HepG2 (cell line): Measurements from ENCODE around the gene HAO2. TPM values are rescaled to one million over a fixed set of nuclear protein-coding genes. Genes with fewer than 3 reads are reported as not detected.

Experiments
- ATAC-seq: fragments of 200-7000 bp; cut with Tn5 transposase; 3 replicates; pipeline ENCODE4 v1.9.1; 2020; ENCODE audit warnings: mild to moderate bottlenecking, moderate library complexity
- BruUV-seq: library from RNA; stranded (reverse); fragments of 400-500 nt; replicated peaks from 2 replicates; lab custom pipeline; 2021; lab: Mats Ljungman, UMichigan
- CTCF ChIA-PET: fragments of 300-600 bp; formaldehyde crosslinking; extraction: SDS; loops from one replicate; lab custom pipeline; 2021; ENCODE audit warnings: low total read pairs, inconsistent platforms, low intra/inter-chr PET ratio; lab: Yijun Ruan, JAX
- POLR2A ChIA-PET: fragments of 350-600 bp; sonication (Branson Sonifier 250); formaldehyde crosslinking; loops from one replicate; lab custom pipeline; 2020; ENCODE audit warnings: antibody characterized with exemption, inconsistent platforms; lab: Yijun Ruan, JAX
- DNase-seq: peaks from one replicate; pipeline ENCODE4 v3.0.0-alpha.2; 2015; ENCODE audit warnings: low spot score
- FAIRE-seq: peaks from 3 replicates; lab custom pipeline; 2011; peaks lifted over from hg19 to GRCh38; lab: Jason Lieb, UNC
- H2AFZ ChIP-seq: one replicate; pipeline ENCODE4 v1.6.1; 2011; ENCODE audit warnings: low read length, inconsistent platforms
- H3K27ac ChIP-seq: fragments of 300-600 bp; 3 replicates; pipeline ENCODE4 v1.8.0; 2011; ENCODE audit warnings: mixed run types, mild to moderate bottlenecking, mixed read lengths, low read length, inconsistent platforms; ENCODE audit not compliant: insufficient read depth; ENCODE audit errors: extremely low read length
- H3K27me3 ChIP-seq, 2 experiments: fragments of 200-600 bp in 1 of 2; 2 replicates in 1 of 2; 3 replicates in 1 of 2; pipeline versions ENCODE4 v1.6.0 to v1.8.0; 2011; ENCODE audit warnings: low read length in 2 of 2, mild to moderate bottlenecking in 2 of 2, moderate library complexity in 2 of 2, inconsistent platforms in 1 of 2; ENCODE audit not compliant: insufficient read depth in 2 of 2, control insufficient read depth in 1 of 2
- H3K36me3 ChIP-seq, 2 experiments: fragments of 200-600 bp in 1 of 2; replicated peaks in 1 of 2; 2 replicates in 1 of 2; 3 replicates in 1 of 2; pipeline versions ENCODE4 v1.5.1 to v1.8.0; 2011; ENCODE audit warnings: low read length in 2 of 2, inconsistent platforms in 1 of 2; ENCODE audit not compliant: insufficient read depth in 2 of 2, control insufficient read depth in 1 of 2
- H3K4me1 ChIP-seq: 2 replicates; pipeline ENCODE4 v1.5.1; 2012; ENCODE audit warnings: low read length, inconsistent platforms; ENCODE audit not compliant: insufficient read depth
- H3K4me2 ChIP-seq: 2 replicates; pipeline ENCODE4 v1.6.0; 2011; ENCODE audit warnings: low read depth, low read length, inconsistent platforms
- H3K4me3 ChIP-seq, 3 experiments: fragments of 200-600 bp in 1 of 3; sonication (generic), shearing (Covaris generic) in 1 of 3; replicated peaks in 1 of 3; 2 replicates each; pipeline ENCODE4 v1.5.1; 2011 to 2016; ENCODE audit warnings: low read length in 3 of 3, inconsistent platforms in 2 of 3, low read depth in 2 of 3, mild to moderate bottlenecking in 2 of 3, control low read depth in 1 of 3, mixed read lengths in 1 of 3; ENCODE audit not compliant: insufficient read depth in 1 of 3
- H3K79me2 ChIP-seq: one replicate; pipeline ENCODE4 v1.6.1; 2011; ENCODE audit warnings: low read length, inconsistent platforms; ENCODE audit not compliant: insufficient read depth
- H3K9ac ChIP-seq: 2 replicates; pipeline ENCODE4 v1.6.0; 2011; ENCODE audit warnings: mild to moderate bottlenecking, low read depth, low read length, inconsistent platforms; ENCODE audit not compliant: insufficient read depth
- H3K9me3 ChIP-seq: 2 replicates; pipeline ENCODE4 v1.5.1; 2012; ENCODE audit warnings: mild to moderate bottlenecking, low read length
- H4K20me1 ChIP-seq: 2 replicates; pipeline ENCODE4 v1.6.0; 2011; ENCODE audit warnings: inconsistent platforms, mild to moderate bottlenecking, low read length, moderate library complexity; ENCODE audit not compliant: insufficient read depth
- ATF5 ChIP-seq: sonication (generic); formaldehyde crosslinking; IDR thresholded peaks from 2 replicates; pipeline ENCODE4 v1.4.0; 2020; ENCODE audit warnings: mild to moderate bottlenecking, low read depth, missing genetic modification reagents
- HCFC1 ChIP-seq: fragments of 150-350 bp; IDR thresholded peaks from 2 replicates; pipeline ENCODE4 v1.6.1; 2014; ENCODE audit warnings: low read depth, low read length
- HIVEP1 ChIP-seq: sonication (generic); formaldehyde crosslinking; IDR thresholded peaks from 2 replicates; pipeline ENCODE4 v1.4.0; 2020; ENCODE audit warnings: mild to moderate bottlenecking, missing genetic modification reagents
- HOXD1 ChIP-seq: sonication (generic); formaldehyde crosslinking; IDR thresholded peaks from 2 replicates; pipeline ENCODE4 v1.5.0; 2020; ENCODE audit warnings: missing genetic modification reagents
- MAFG ChIP-seq: sonication (generic); formaldehyde crosslinking; IDR thresholded peaks from 2 replicates; pipeline ENCODE4 v1.5.1; 2020; ENCODE audit warnings: mild to moderate bottlenecking, missing genetic modification reagents
- MTERF4 ChIP-seq: sonication (generic); formaldehyde crosslinking; IDR thresholded peaks from 2 replicates; pipeline ENCODE4 v1.8.0; 2023; ENCODE audit warnings: mild to moderate bottlenecking, missing genetic modification reagents
- NCOR1 ChIP-seq: fragments of 200-600 bp; sonication (generic); IDR thresholded peaks from 2 replicates; pipeline ENCODE4 v1.7.0; 2017; ENCODE audit warnings: antibody characterized with exemption, low read length, borderline replicate concordance
- PAXIP1 ChIP-seq: sonication (generic); formaldehyde crosslinking; conservative IDR thresholded peaks from 2 replicates; pipeline ENCODE4 v1.4.0; 2020; ENCODE audit warnings: mild to moderate bottlenecking, missing genetic modification reagents, moderate library complexity
- SALL1 ChIP-seq: sonication (generic); formaldehyde crosslinking; IDR thresholded peaks from 2 replicates; pipeline ENCODE4 v1.8.0; 2022; ENCODE audit warnings: mild to moderate bottlenecking, missing genetic modification reagents
- ZNF12 ChIP-seq: sonication (generic); formaldehyde crosslinking; IDR thresholded peaks from 2 replicates; pipeline ENCODE4 v1.5.0; 2020; ENCODE audit warnings: missing genetic modification reagents
- WGBS: methylation state at CpG from one replicate; pipeline ENCODE4 v1.1.6; 2017; ENCODE audit warnings: low lambda C conversion rate; 5-methylcytosine and 5-hydroxymethylcytosine counted together
- in situ Hi-C: cut with HindIII; loops from 2 replicates; pipeline ENCODE4 v1.10.0; 2017; ENCODE audit warnings: low pct_unique_long_range_greater_than_20kb; ENCODE audit not compliant: extremely low pct_ligation_motif_present
- intact Hi-C: fragments of 100-400 bp; cut with micrococcal nuclease; formaldehyde crosslinking; loops from one replicate; pipeline ENCODE4 v1.10.0; 2022; ENCODE audit not compliant: unreplicated experiment
- polyA plus RNA-seq, 8 experiments: library from polyadenylated mRNA; depleted of rRNA in 3 of 8; stranded (reverse) in 7 of 8; unstranded in 1 of 8; fragments of >200 nt; fragmentation: Illumina TruSeq in 4 of 8; extraction: Trizol in 4 of 8; gene quantifications; 2 replicates each; pipeline versions ENCODE4 v1.2.1 to v1.2.3, GENCODE V29; 2011 to 2016; ENCODE audit warnings: low read depth in 4 of 8, missing spikeins in 1 of 8, mixed read lengths in 1 of 8; ENCODE audit not compliant: insufficient read depth in 1 of 8
- total RNA-seq, 5 experiments: library from RNA; depleted of rRNA; stranded (reverse); fragments of >200 nt; fragmentation: Illumina TruSeq; extraction: Trizol; gene quantifications; 2 replicates each; pipeline ENCODE4 v1.2.3, GENCODE V29; 2016; ENCODE audit warnings: low read depth in 1 of 5

Gene HAO2
- total and polyA plus RNA-seq, 2 of the 13 experiments (the other 11 are each of a cell fraction or from before 2014, with no cell fraction given), result 0.05 to 0.09 TPM

- no peak overlapping the region for H3K9ac ChIP-seq
- ATAC-seq (peak; percentile 44), DNase-seq (no peak), FAIRE-seq (no peak)
- H3K9me3 ChIP-seq, result no peaks in the 10 kb centered on the region
- peak overlapping the region; percentile 37; the same call in 1 of the 2 replicates for H3K4me2 ChIP-seq
- H3K36me3 ChIP-seq, result no peaks in the 10 kb centered on the region
- no peaks in the 10 kb centered on the region for H3K79me2 ChIP-seq
- no peak for TF ChIP-seq HOXD1 (CRISPR knock-in tag)
- TF ChIP-seq PAXIP1 (CRISPR knock-in tag), result 0 out of 2 replicates have a peak, but pooled peaks have one; percentile 18
- TF ChIP-seq SALL1 (CRISPR knock-in tag), result peak; percentile 42; the same call in 1 of the 2 replicates
- TF ChIP-seq HCFC1, result no peak
- no peak for TF ChIP-seq HIVEP1 (CRISPR knock-in tag)
- no peak for TF ChIP-seq MAFG
- TF ChIP-seq NCOR1, result no peak
- TF ChIP-seq ZNF12, result no peak
- TF ChIP-seq MTERF4, result no peak
- no peak for TF ChIP-seq ATF5 (CRISPR knock-in tag)
- in situ Hi-C loops (no loop called here), intact Hi-C loops (no loop called here)
- ChIA-PET POLR2A (no interaction called here), CTCF (no interaction called here)
- no TSS peak for BruUV-seq
- peaks cover 21% of the 10 kb centered on the region for H3K4me1 ChIP-seq
- H3K27me3 ChIP-seq, result no peaks in the 10 kb centered on the region
- H2AFZ ChIP-seq, result no peak overlapping the region
- 13% methylated on average over 1 of the region's 1 CpG for WGBS
- H3K27ac ChIP-seq, result no peak overlapping the region
- H3K4me3 ChIP-seq, result no peak overlapping the region
- H4K20me1 ChIP-seq, result no peaks in the 10 kb centered on the region
Observed at GRCh38 chr1:119394085-119394484, 25.5 kb downstream of the HAO2 start.
